Ishikawa (cell line): ENCODE results near the gene CEACAM19.

Experiments
- CREB1 ChIP-seq: IDR thresholded peaks from 2 replicates; pipeline ENCODE4 v1.6.1; 2012; ENCODE audit warnings: low read depth
- EGR1 ChIP-seq: IDR thresholded peaks from 2 replicates; pipeline ENCODE4 v1.6.1; 2012
- EP300 ChIP-seq: IDR thresholded peaks from 2 replicates; pipeline ENCODE4 v1.6.1; 2012; ENCODE audit warnings: borderline replicate concordance
- MAX ChIP-seq: IDR thresholded peaks from 2 replicates; pipeline ENCODE4 v1.6.1; 2012
- REST ChIP-seq: IDR thresholded peaks from 2 replicates; pipeline ENCODE4 v1.6.1; 2012; ENCODE audit warnings: low read depth, mild to moderate bottlenecking

- TF ChIP-seq CREB1 (no peak), EGR1 (no peak), EP300 (no peak), MAX (0 out of 2 replicates have a peak, but pooled peaks have one; percentile 21), REST (no peak)
Measured at GRCh38 chr19:44723952-44724319, 52.7 kb downstream of the CEACAM19 start.
